A549 (cell line): ENCODE measurements around the gene SRRD.

Source experiments
- CEBPB ChIP-seq, 2 experiments: fragments of >200 bp in 1 of 2; sonication (Bioruptor Twin) in 1 of 2; formaldehyde crosslinking in 1 of 2; IDR thresholded peaks; 2 replicates each; pipeline ENCODE4 v1.6.1; 2012 to 2016
- EP300 ChIP-seq, 2 experiments: fragments of >200 bp; sonication (Bioruptor Twin); formaldehyde crosslinking; IDR thresholded peaks; 2 replicates in 1 of 2; 3 replicates in 1 of 2; pipeline ENCODE4 v1.6.1; 2016 to 2017
- MAFK ChIP-seq: fragments of 450-650 bp; IDR thresholded peaks from 2 replicates; pipeline ENCODE4 v1.6.1; 2014; ENCODE audit not compliant: partially characterized antibody
- NPAS2 ChIP-seq: fragments of 250-450 bp; sonication (Bioruptor Pico); IDR thresholded peaks from 2 replicates; pipeline ENCODE4 v1.8.0; 2022; ENCODE audit warnings: mild to moderate bottlenecking, moderate library complexity, borderline replicate concordance
- PHF8 ChIP-seq: fragments of 200-600 bp; sonication (generic); IDR thresholded peaks from 2 replicates; pipeline ENCODE4 v1.6.1; 2016; ENCODE audit warnings: low read depth, mild to moderate bottlenecking, antibody characterized with exemption, moderate library complexity, borderline replicate concordance
- RFX5 ChIP-seq: fragments of 450-650 bp; IDR thresholded peaks from 2 replicates; pipeline ENCODE4 v1.7.1; 2014; ENCODE audit warnings: antibody characterized with exemption, mild to moderate bottlenecking, moderate library complexity
- TP53 ChIP-seq: fragments of 250-450 bp; sonication (Bioruptor Pico); IDR thresholded peaks from 2 replicates; pipeline ENCODE4 v1.5.0; 2021; ENCODE audit warnings: mild to moderate bottlenecking, moderate library complexity
- TF ChIP-seq, protein P1 (sequence below): fragments of >200 bp; sonication (Bioruptor Twin); formaldehyde crosslinking; IDR thresholded peaks from 3 replicates; pipeline ENCODE4 v1.5.1; 2016
- TF ChIP-seq, protein P2 (sequence below): fragments of 250-450 bp; sonication (Bioruptor Pico); IDR thresholded peaks from 2 replicates; pipeline ENCODE4 v1.5.0; 2021; ENCODE audit warnings: mild to moderate bottlenecking, moderate library complexity, borderline replicate concordance
- TF ChIP-seq, protein P3 (sequence below): fragments of >200 bp; sonication (Bioruptor Twin); formaldehyde crosslinking; IDR thresholded peaks from 3 replicates; pipeline ENCODE4 v1.6.1; 2016
- TF ChIP-seq, protein P4 (sequence below): fragments of 450-650 bp; IDR thresholded peaks from 2 replicates; pipeline ENCODE4 v1.6.1; 2014; ENCODE audit warnings: antibody characterized with exemption

DNA sequence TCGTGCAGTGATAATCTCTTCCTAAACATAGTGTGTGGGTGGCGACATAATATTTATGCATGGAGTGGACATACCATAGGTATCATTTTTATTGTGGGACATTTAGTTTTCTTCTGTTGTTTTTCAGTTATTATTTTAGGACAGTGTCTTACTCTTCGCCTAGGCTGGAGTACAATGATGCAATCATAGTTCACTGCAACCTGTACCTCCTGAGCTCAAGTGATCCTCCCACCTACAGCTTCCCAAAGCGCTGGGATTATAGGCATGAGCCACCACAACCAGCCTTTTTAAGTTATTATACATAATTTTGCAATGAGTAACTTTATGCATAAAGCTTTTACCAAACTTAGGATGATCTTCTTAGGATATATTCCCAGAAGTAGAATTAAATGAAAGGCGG, 2.7 kb downstream of the SRRD start:
- TF ChIP-seq EP300 (IDR thresholded peaks at IDR 0.05) (no peak), TP53 (no peak), PHF8 (no peak), MAFK (no peak), RFX5 (no peak), CEBPB (IDR thresholded peaks at IDR 0.05) (no peak), NPAS2 (no peak)
- TF ChIP-seq, protein P1, sequence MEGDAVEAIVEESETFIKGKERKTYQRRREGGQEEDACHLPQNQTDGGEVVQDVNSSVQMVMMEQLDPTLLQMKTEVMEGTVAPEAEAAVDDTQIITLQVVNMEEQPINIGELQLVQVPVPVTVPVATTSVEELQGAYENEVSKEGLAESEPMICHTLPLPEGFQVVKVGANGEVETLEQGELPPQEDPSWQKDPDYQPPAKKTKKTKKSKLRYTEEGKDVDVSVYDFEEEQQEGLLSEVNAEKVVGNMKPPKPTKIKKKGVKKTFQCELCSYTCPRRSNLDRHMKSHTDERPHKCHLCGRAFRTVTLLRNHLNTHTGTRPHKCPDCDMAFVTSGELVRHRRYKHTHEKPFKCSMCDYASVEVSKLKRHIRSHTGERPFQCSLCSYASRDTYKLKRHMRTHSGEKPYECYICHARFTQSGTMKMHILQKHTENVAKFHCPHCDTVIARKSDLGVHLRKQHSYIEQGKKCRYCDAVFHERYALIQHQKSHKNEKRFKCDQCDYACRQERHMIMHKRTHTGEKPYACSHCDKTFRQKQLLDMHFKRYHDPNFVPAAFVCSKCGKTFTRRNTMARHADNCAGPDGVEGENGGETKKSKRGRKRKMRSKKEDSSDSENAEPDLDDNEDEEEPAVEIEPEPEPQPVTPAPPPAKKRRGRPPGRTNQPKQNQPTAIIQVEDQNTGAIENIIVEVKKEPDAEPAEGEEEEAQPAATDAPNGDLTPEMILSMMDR: no peak
- TF ChIP-seq, protein P2, sequence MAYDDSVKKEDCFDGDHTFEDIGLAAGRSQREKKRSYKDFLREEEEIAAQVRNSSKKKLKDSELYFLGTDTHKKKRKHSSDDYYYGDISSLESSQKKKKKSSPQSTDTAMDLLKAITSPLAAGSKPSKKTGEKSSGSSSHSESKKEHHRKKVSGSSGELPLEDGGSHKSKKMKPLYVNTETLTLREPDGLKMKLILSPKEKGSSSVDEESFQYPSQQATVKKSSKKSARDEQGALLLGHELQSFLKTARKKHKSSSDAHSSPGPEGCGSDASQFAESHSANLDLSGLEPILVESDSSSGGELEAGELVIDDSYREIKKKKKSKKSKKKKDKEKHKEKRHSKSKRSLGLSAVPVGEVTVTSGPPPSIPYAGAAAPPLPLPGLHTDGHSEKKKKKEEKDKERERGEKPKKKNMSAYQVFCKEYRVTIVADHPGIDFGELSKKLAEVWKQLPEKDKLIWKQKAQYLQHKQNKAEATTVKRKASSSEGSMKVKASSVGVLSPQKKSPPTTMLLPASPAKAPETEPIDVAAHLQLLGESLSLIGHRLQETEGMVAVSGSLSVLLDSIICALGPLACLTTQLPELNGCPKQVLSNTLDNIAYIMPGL (CRISPR knock-in tag): no peak
- TF ChIP-seq, protein P3, sequence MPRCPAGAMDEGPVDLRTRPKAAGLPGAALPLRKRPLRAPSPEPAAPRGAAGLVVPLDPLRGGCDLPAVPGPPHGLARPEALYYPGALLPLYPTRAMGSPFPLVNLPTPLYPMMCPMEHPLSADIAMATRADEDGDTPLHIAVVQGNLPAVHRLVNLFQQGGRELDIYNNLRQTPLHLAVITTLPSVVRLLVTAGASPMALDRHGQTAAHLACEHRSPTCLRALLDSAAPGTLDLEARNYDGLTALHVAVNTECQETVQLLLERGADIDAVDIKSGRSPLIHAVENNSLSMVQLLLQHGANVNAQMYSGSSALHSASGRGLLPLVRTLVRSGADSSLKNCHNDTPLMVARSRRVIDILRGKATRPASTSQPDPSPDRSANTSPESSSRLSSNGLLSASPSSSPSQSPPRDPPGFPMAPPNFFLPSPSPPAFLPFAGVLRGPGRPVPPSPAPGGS: no peak
- TF ChIP-seq, protein P4, sequence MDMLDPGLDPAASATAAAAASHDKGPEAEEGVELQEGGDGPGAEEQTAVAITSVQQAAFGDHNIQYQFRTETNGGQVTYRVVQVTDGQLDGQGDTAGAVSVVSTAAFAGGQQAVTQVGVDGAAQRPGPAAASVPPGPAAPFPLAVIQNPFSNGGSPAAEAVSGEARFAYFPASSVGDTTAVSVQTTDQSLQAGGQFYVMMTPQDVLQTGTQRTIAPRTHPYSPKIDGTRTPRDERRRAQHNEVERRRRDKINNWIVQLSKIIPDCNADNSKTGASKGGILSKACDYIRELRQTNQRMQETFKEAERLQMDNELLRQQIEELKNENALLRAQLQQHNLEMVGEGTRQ: no peak
